Measurements from ENCODE around the gene PRSS36. TPM values are rescaled to one million over a fixed set of nuclear protein-coding genes. Genes with fewer than 3 reads are reported as not detected.

The PRSS36 gene
- polyA plus RNA-seq, 1 experiment = 0.39 TPM

GRCh38 chr16:31190061-31190460, 40.2 kb upstream of the PRSS36 start:
- no peak overlapping the region for H3K4me3 ChIP-seq (ENCODE audit: low read depth, low read length)
- H3K27me3 ChIP-seq (ENCODE audit: control insufficient read depth, insufficient read depth, low read length) = no peaks in the 10 kb centered on the region
- no peak for DNase-seq (ENCODE audit: low read depth)
- H3K36me3 ChIP-seq (ENCODE audit: control insufficient read depth, insufficient read depth, low read length) = peaks cover 58% of the 10 kb centered on the region
- ChIA-PET POLR2A (interaction anchor here (0.6 kb wide), 1 partner anchor 8 kb away, joined by 3 read pairs; no protein-coding TSS in a partner anchor), CTCF (no interaction called here)
- TF ChIP-seq CTCF (IDR thresholded peaks at IDR 0.05; ENCODE audit: insufficient read depth, low read depth, low read length) = no peak

GRCh38 chr16:31189412-31189778, 39.5 kb upstream of the PRSS36 start:
- DNase-seq (ENCODE audit: low read depth) = no peak
- ChIA-PET POLR2A (no interaction called here), CTCF (interaction anchor here (0.9 kb wide), 1 partner anchor 47 kb away, joined by 5 read pairs; no protein-coding TSS in a partner anchor)

GRCh38 chr16:31188450-31189411, 38.9 kb upstream of the PRSS36 start:
- CTCF ChIA-PET = interaction anchor here (0.9 kb wide), 1 partner anchor 46 kb away, joined by 5 read pairs; no protein-coding TSS in a partner anchor
- H3K36me3 ChIP-seq (ENCODE audit: control insufficient read depth, insufficient read depth, low read length) = peaks cover 56% of the 10 kb centered on the region
- DNase-seq (ENCODE audit: low read depth) = no peak
- H3K4me3 ChIP-seq (ENCODE audit: low read depth, low read length) = no peak overlapping the region
- POLR2A ChIA-PET = no interaction called here
- H3K27me3 ChIP-seq (ENCODE audit: control insufficient read depth, insufficient read depth, low read length) = no peaks in the 10 kb centered on the region
- TF ChIP-seq CTCF (IDR thresholded peaks at IDR 0.05; ENCODE audit: insufficient read depth, low read depth, low read length) = no peak

More at GRCh38 chr16:31189412-31189778, 39.5 kb upstream of the PRSS36 start:
- TF ChIP-seq CTCF (IDR thresholded peaks at IDR 0.05; ENCODE audit: insufficient read depth, low read depth, low read length) = no peak
- Histone ChIP-seq H3K4me3 (ENCODE audit: low read depth, low read length) (no peak overlapping the region), H3K36me3 (ENCODE audit: control insufficient read depth, insufficient read depth, low read length) (peaks cover 57% of the 10 kb centered on the region), H3K27me3 (ENCODE audit: control insufficient read depth, insufficient read depth, low read length) (no peaks in the 10 kb centered on the region)

GRCh38 chr16:31187808-31188189, 37.9 kb upstream of the PRSS36 start:
- Histone ChIP-seq H3K27me3 (ENCODE audit: control insufficient read depth, insufficient read depth, low read length) (no peaks in the 10 kb centered on the region), H3K4me3 (ENCODE audit: low read depth, low read length) (no peak overlapping the region), H3K36me3 (ENCODE audit: control insufficient read depth, insufficient read depth, low read length) (peaks cover 50% of the 10 kb centered on the region)
- no peak for TF ChIP-seq CTCF (IDR thresholded peaks at IDR 0.05; ENCODE audit: insufficient read depth, low read depth, low read length)
- CTCF ChIA-PET = interaction anchor here (0.6 to 1.1 kb wide), 3 partner anchors 15 to 270 kb away, joined by 3 to 4 read pairs (median 4); no protein-coding TSS in a partner anchor
- DNase-seq (ENCODE audit: low read depth) = no peak
- POLR2A ChIA-PET = no interaction called here
